ENCODE results near the gene AQP10.
A peak's percentile ranks its signal among the peaks of the same experiment; 100 is the strongest.
"Not testable (repeated sequence)": the region's sequence is repeated elsewhere in the genome, so short reads cannot be mapped to it uniquely, and the experiment has no call there.

AQP10 gene

GRCh38 chr1:154346276-154346917 is 25.5 kb downstream of the AQP10 start:
- no peak for DNase-seq

GRCh38 chr1:154347961-154348360 is 27.1 kb downstream of the AQP10 start:
- no peak for DNase-seq

- no peak for DNase-seq
These were observed 27.7 kb downstream of the AQP10 start for GRCh38 chr1:154348429-154349076.

- no peak for DNase-seq
These were observed 28.2 kb downstream of the AQP10 start for GRCh38 chr1:154349121-154349520.

- no peak for DNase-seq
These were observed 29.5 kb downstream of the AQP10 start for GRCh38 chr1:154350383-154350782.

GRCh38 chr1:154351363-154352068 is 30.6 kb downstream of the AQP10 start:
- no peak for DNase-seq

GRCh38 chr1:154352245-154352580 is 31.3 kb downstream of the AQP10 start:
- DNase-seq = no peak

- DNase-seq = peak in 1 of 2 experiments; percentile 38
These were observed 31.9 kb downstream of the AQP10 start for GRCh38 chr1:154352581-154353459.

- peak in 1 of 2 experiments; percentile 14 for DNase-seq
These were observed 32.6 kb downstream of the AQP10 start for GRCh38 chr1:154353460-154353904.

- no peak for DNase-seq
These were observed 33.1 kb downstream of the AQP10 start for GRCh38 chr1:154353966-154354365.

- no peak for DNase-seq
These were observed 37.6 kb downstream of the AQP10 start for GRCh38 chr1:154358519-154358918.

- DNase-seq = no peak
These were observed 39.4 kb downstream of the AQP10 start for GRCh38 chr1:154360288-154360687.

GRCh38 chr1:154360881-154361280 is 40.0 kb downstream of the AQP10 start:
- DNase-seq = not testable (repeated sequence)

GRCh38 chr1:154361357-154361756 is 40.5 kb downstream of the AQP10 start:
- DNase-seq = no peak

GRCh38 chr1:154371436-154371835 is 50.5 kb downstream of the AQP10 start:
- DNase-seq = no peak

GRCh38 chr1:154373777-154374357 is 53.0 kb downstream of the AQP10 start:
- not testable (repeated sequence) for DNase-seq
